Natural killer cell (primary cell): ENCODE data around the gene AK2. TPM values are rescaled to one million over a fixed set of nuclear protein-coding genes. Genes with fewer than 3 reads are reported as not detected.

Experiments used
- ATAC-seq, 3 donors: fragments of 150-1000 bp in 2 of 3; fragments of 200-7000 bp in 1 of 3; cut with Tn5 transposase; 1 replicate in 1 of 3; 2 replicates in 2 of 3; pipeline ENCODE4 v1.10.0; 2021; ENCODE audit warnings: mild to moderate bottlenecking in 2 of 3, moderate library complexity in 2 of 3
- DNase-seq, 2 donors: peaks; one replicate each; pipeline versions ENCODE4 v3.0.0 to v3.0.0-alpha.2; 2013 to 2021; ENCODE audit warnings: mixed read lengths in 1 of 2
- H3K27ac ChIP-seq: one replicate; pipeline ENCODE4 v1.5.1; 2013; ENCODE audit warnings: mild to moderate bottlenecking, low read length
- H3K27me3 ChIP-seq: one replicate; pipeline ENCODE4 v1.6.1; 2013; ENCODE audit warnings: low read length; ENCODE audit not compliant: control insufficient read depth, insufficient read depth
- H3K36me3 ChIP-seq: one replicate; pipeline ENCODE4 v1.6.1; 2013; ENCODE audit warnings: low read length; ENCODE audit not compliant: control insufficient read depth, insufficient read depth
- H3K4me1 ChIP-seq: one replicate; pipeline ENCODE4 v1.6.1; 2013; ENCODE audit warnings: low read length; ENCODE audit not compliant: control insufficient read depth, insufficient read depth
- H3K4me3 ChIP-seq: one replicate; pipeline ENCODE4 v1.5.1; 2013; ENCODE audit warnings: low read length
- H3K9me3 ChIP-seq: one replicate; pipeline ENCODE4 v1.6.1; 2013; ENCODE audit warnings: low read length; ENCODE audit not compliant: control insufficient read depth, insufficient read depth
- H3K27ac Mint-ChIP-seq, 2 donors: one replicate each; pipeline ENCODE4 v1.8.0; 2022; ENCODE audit warnings: mild to moderate bottlenecking in 2 of 2, mixed read lengths in 2 of 2, moderate library complexity in 1 of 2
- H3K27me3 Mint-ChIP-seq, 2 donors: one replicate each; pipeline ENCODE4 v1.8.0; 2022; ENCODE audit warnings: low read depth in 2 of 2, mixed read lengths in 2 of 2
- H3K36me3 Mint-ChIP-seq: one replicate; pipeline ENCODE4 v1.8.0; 2022; ENCODE audit warnings: mixed read lengths
- H3K4me1 Mint-ChIP-seq, 2 donors: one replicate each; pipeline ENCODE4 v1.8.0; 2022; ENCODE audit warnings: mixed read lengths in 2 of 2
- H3K4me3 Mint-ChIP-seq: one replicate; pipeline ENCODE4 v1.8.0; 2022; ENCODE audit warnings: mild to moderate bottlenecking, moderate library complexity, mixed read lengths
- H3K9me3 Mint-ChIP-seq, 2 donors: one replicate each; pipeline ENCODE4 v1.8.0; 2022; ENCODE audit warnings: mixed read lengths in 2 of 2
- CTCF ChIP-seq: fragments of 200-600 bp; IDR thresholded peaks from one replicate; pipeline ENCODE4 v1.8.0; 2022; ENCODE audit warnings: antibody characterized with exemption
- WGBS: methylation state at CpG from one replicate; pipeline ENCODE4 v1.1.7; 2013; ENCODE audit warnings: missing lambda C conversion rate; ENCODE audit not compliant: insufficient coverage; 5-methylcytosine and 5-hydroxymethylcytosine counted together
- intact Hi-C: fragments of 100-400 bp; cut with micrococcal nuclease; formaldehyde crosslinking; loops from one replicate; pipeline ENCODE4 v1.14.2; 2022
- total RNA-seq, 4 donors: library from RNA; stranded (reverse); fragments of 120-200 nt in 1 of 4; gene quantifications; one replicate each; pipeline versions ENCODE4 v1.2.3 to v1.2.4, GENCODE V29; 2013 to 2022

The AK2 gene
- total RNA-seq, 3 donors from 2014 or later (not counting 1 experiment from before 2014, with no cell fraction given) = 64.8 to 94.0 (median 67.1) TPM

- Histone ChIP-seq H3K27ac (no peak overlapping the region), H3K36me3 (no peaks in the 10 kb centered on the region), H3K4me1 (peaks cover 17% of the 10 kb centered on the region), H3K4me3 (no peak overlapping the region), H3K27me3 (no peaks in the 10 kb centered on the region), H3K9me3 (peaks cover 3% of the 10 kb centered on the region)
- Mint-ChIP-seq H3K4me3 (no peak overlapping the region), H3K9me3 (peaks cover 2 to 3% of the 10 kb centered on the region in 2 donors), H3K36me3 (no peaks in the 10 kb centered on the region), H3K27me3 (peaks cover 6 to 8% of the 10 kb centered on the region in 2 donors), H3K27ac (no peak overlapping the region), H3K4me1 (peaks cover 8 to 10% of the 10 kb centered on the region in 2 donors)
- DNase-seq (no peak), ATAC-seq (no peak)
- intact Hi-C loops = no loop called here
- WGBS = 63% methylated on average over 1 of the region's 2 CpGs
- no peak for TF ChIP-seq CTCF
Measured at GRCh38 chr1:33057095-33057494, 20.4 kb upstream of the AK2 start.

- ATAC-seq = no peak
- Histone ChIP-seq H3K4me3 (no peak overlapping the region), H3K36me3 (no peaks in the 10 kb centered on the region), H3K4me1 (peaks cover 17% of the 10 kb centered on the region), H3K27me3 (no peaks in the 10 kb centered on the region), H3K9me3 (no peaks in the 10 kb centered on the region), H3K27ac (no peak overlapping the region)
- Mint-ChIP-seq H3K27ac (no peak overlapping the region), H3K27me3 (peaks cover 6 to 8% of the 10 kb centered on the region in 2 donors), H3K4me3 (no peak overlapping the region), H3K9me3 (no peaks in the 10 kb centered on the region), H3K36me3 (no peaks in the 10 kb centered on the region), H3K4me1 (peaks cover 8 to 10% of the 10 kb centered on the region in 2 donors)
- no peak for TF ChIP-seq CTCF
- intact Hi-C loops = no loop called here
- 80% methylated on average over 3 of the region's 3 CpGs for WGBS
- DNase-seq = no peak
Measured at GRCh38 chr1:33056426-33056825, 19.7 kb upstream of the AK2 start.

GRCh38 chr1:33055210-33056008 lies 18.7 kb upstream of the AK2 start:
- Mint-ChIP-seq H3K27me3 (peaks cover 8 to 10% of the 10 kb centered on the region in 2 donors), H3K36me3 (no peaks in the 10 kb centered on the region), H3K9me3 (no peaks in the 10 kb centered on the region), H3K4me1 (peaks cover 8 to 14% of the 10 kb centered on the region in 2 donors), H3K4me3 (no peak overlapping the region), H3K27ac (peak overlapping the region; percentile 29 to 37)
- peak; percentile 23 to 69 for DNase-seq
- Histone ChIP-seq H3K4me1 (peaks cover 17% of the 10 kb centered on the region), H3K4me3 (no peak overlapping the region), H3K36me3 (no peaks in the 10 kb centered on the region), H3K27ac (no peak overlapping the region), H3K27me3 (no peaks in the 10 kb centered on the region), H3K9me3 (no peaks in the 10 kb centered on the region)
- TF ChIP-seq CTCF = peak; percentile 60
- intact Hi-C loops = loop anchor here (1.0 kb wide), 1 partner anchor 122 kb away; no protein-coding TSS in a partner anchor
- WGBS = 62% methylated on average over 12 of the region's 12 CpGs
- ATAC-seq = peak; percentile 81 to 86 (median 84)
